Natural killer cell (primary cell): ENCODE measurements around the gene EMP2. TPM values are rescaled to one million over a fixed set of nuclear protein-coding genes. Genes with fewer than 3 reads are reported as not detected.

Source experiments
- ATAC-seq, 3 donors: fragments of 150-1000 bp in 2 of 3; fragments of 200-7000 bp in 1 of 3; cut with Tn5 transposase; 1 replicate in 1 of 3; 2 replicates in 2 of 3; pipeline ENCODE4 v1.10.0; 2021; ENCODE audit warnings: mild to moderate bottlenecking in 2 of 3, moderate library complexity in 2 of 3
- DNase-seq, 2 donors: peaks; one replicate each; pipeline versions ENCODE4 v3.0.0 to v3.0.0-alpha.2; 2013 to 2021; ENCODE audit warnings: mixed read lengths in 1 of 2
- H3K27ac ChIP-seq: one replicate; pipeline ENCODE4 v1.5.1; 2013; ENCODE audit warnings: mild to moderate bottlenecking, low read length
- H3K27me3 ChIP-seq: one replicate; pipeline ENCODE4 v1.6.1; 2013; ENCODE audit warnings: low read length; ENCODE audit not compliant: control insufficient read depth, insufficient read depth
- H3K36me3 ChIP-seq: one replicate; pipeline ENCODE4 v1.6.1; 2013; ENCODE audit warnings: low read length; ENCODE audit not compliant: control insufficient read depth, insufficient read depth
- H3K4me1 ChIP-seq: one replicate; pipeline ENCODE4 v1.6.1; 2013; ENCODE audit warnings: low read length; ENCODE audit not compliant: control insufficient read depth, insufficient read depth
- H3K4me3 ChIP-seq: one replicate; pipeline ENCODE4 v1.5.1; 2013; ENCODE audit warnings: low read length
- H3K9me3 ChIP-seq: one replicate; pipeline ENCODE4 v1.6.1; 2013; ENCODE audit warnings: low read length; ENCODE audit not compliant: control insufficient read depth, insufficient read depth
- H3K27ac Mint-ChIP-seq, 2 donors: one replicate each; pipeline ENCODE4 v1.8.0; 2022; ENCODE audit warnings: mild to moderate bottlenecking in 2 of 2, mixed read lengths in 2 of 2, moderate library complexity in 1 of 2
- H3K27me3 Mint-ChIP-seq, 2 donors: one replicate each; pipeline ENCODE4 v1.8.0; 2022; ENCODE audit warnings: low read depth in 2 of 2, mixed read lengths in 2 of 2
- H3K36me3 Mint-ChIP-seq: one replicate; pipeline ENCODE4 v1.8.0; 2022; ENCODE audit warnings: mixed read lengths
- H3K4me1 Mint-ChIP-seq, 2 donors: one replicate each; pipeline ENCODE4 v1.8.0; 2022; ENCODE audit warnings: mixed read lengths in 2 of 2
- H3K4me3 Mint-ChIP-seq: one replicate; pipeline ENCODE4 v1.8.0; 2022; ENCODE audit warnings: mild to moderate bottlenecking, moderate library complexity, mixed read lengths
- H3K9me3 Mint-ChIP-seq, 2 donors: one replicate each; pipeline ENCODE4 v1.8.0; 2022; ENCODE audit warnings: mixed read lengths in 2 of 2
- CTCF ChIP-seq: fragments of 200-600 bp; IDR thresholded peaks from one replicate; pipeline ENCODE4 v1.8.0; 2022; ENCODE audit warnings: antibody characterized with exemption
- WGBS: methylation state at CpG from one replicate; pipeline ENCODE4 v1.1.7; 2013; ENCODE audit warnings: missing lambda C conversion rate; ENCODE audit not compliant: insufficient coverage; 5-methylcytosine and 5-hydroxymethylcytosine counted together
- intact Hi-C: fragments of 100-400 bp; cut with micrococcal nuclease; formaldehyde crosslinking; loops from one replicate; pipeline ENCODE4 v1.14.2; 2022
- total RNA-seq, 4 donors: library from RNA; stranded (reverse); fragments of 120-200 nt in 1 of 4; gene quantifications; one replicate each; pipeline versions ENCODE4 v1.2.3 to v1.2.4, GENCODE V29; 2013 to 2022

EMP2 gene
- total RNA-seq, 3 donors from 2014 or later (not counting 1 experiment from before 2014, with no cell fraction given), result not detected

DNA sequence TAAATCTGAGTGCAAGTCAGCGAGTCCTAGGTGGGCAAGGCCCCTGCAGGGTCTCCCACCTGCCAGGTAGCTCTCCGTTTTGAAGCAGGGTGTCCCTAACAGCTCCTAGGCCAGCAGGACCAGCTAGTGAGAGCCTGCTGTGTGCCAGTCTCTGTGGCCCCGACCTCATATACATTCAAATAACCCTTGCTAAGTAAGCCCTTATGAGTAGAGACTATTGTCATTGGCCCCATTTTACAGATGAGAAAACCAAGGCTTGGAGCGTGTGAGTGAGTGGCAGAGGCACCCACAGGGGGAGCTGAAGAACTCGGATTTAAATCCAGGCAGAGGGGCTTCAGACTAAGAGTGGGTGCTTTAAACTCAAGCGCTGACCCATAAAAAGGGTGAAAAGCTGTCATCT, 39.7 kb upstream of the EMP2 start:
- no peak overlapping the region for H3K4me3 ChIP-seq
- no peak for TF ChIP-seq CTCF
- H3K27me3 Mint-ChIP-seq, result peaks cover 19 to 22% of the 10 kb centered on the region in 2 donors
- no peak overlapping the region for H3K27ac ChIP-seq
- peaks cover 0 to 8% of the 10 kb centered on the region in 2 donors for H3K4me1 Mint-ChIP-seq
- no peak for DNase-seq
- H3K36me3 Mint-ChIP-seq, result no peaks in the 10 kb centered on the region
- no peaks in the 10 kb centered on the region for H3K4me1 ChIP-seq
- H3K9me3 ChIP-seq, result no peaks in the 10 kb centered on the region
- 76% methylated on average over 6 of the region's 6 CpGs for WGBS
- ATAC-seq, result no peak
- no peaks in the 10 kb centered on the region for H3K36me3 ChIP-seq
- intact Hi-C loops, result no loop called here
- H3K27ac Mint-ChIP-seq, result no peak overlapping the region
- no peaks in the 10 kb centered on the region for H3K27me3 ChIP-seq
- no peak overlapping the region for H3K4me3 Mint-ChIP-seq
- H3K9me3 Mint-ChIP-seq, result no peaks in the 10 kb centered on the region

GRCh38 chr16:10619271-10619849, 39.0 kb upstream of the EMP2 start:
- no peak overlapping the region for H3K4me3 Mint-ChIP-seq
- Histone ChIP-seq H3K4me1 (no peaks in the 10 kb centered on the region), H3K36me3 (no peaks in the 10 kb centered on the region), H3K27me3 (no peaks in the 10 kb centered on the region), H3K9me3 (no peaks in the 10 kb centered on the region), H3K4me3 (no peak overlapping the region), H3K27ac (no peak overlapping the region)
- H3K27ac Mint-ChIP-seq, result no peak overlapping the region
- H3K36me3 Mint-ChIP-seq, result no peaks in the 10 kb centered on the region
- no peak for DNase-seq
- peaks cover 19 to 22% of the 10 kb centered on the region in 2 donors for H3K27me3 Mint-ChIP-seq
- 25% methylated on average over 25 of the region's 25 CpGs for WGBS
- intact Hi-C loops, result no loop called here
- peaks cover 0 to 8% of the 10 kb centered on the region in 2 donors for H3K4me1 Mint-ChIP-seq
- no peaks in the 10 kb centered on the region for H3K9me3 Mint-ChIP-seq
- TF ChIP-seq CTCF, result no peak
- no peak for ATAC-seq

DNA sequence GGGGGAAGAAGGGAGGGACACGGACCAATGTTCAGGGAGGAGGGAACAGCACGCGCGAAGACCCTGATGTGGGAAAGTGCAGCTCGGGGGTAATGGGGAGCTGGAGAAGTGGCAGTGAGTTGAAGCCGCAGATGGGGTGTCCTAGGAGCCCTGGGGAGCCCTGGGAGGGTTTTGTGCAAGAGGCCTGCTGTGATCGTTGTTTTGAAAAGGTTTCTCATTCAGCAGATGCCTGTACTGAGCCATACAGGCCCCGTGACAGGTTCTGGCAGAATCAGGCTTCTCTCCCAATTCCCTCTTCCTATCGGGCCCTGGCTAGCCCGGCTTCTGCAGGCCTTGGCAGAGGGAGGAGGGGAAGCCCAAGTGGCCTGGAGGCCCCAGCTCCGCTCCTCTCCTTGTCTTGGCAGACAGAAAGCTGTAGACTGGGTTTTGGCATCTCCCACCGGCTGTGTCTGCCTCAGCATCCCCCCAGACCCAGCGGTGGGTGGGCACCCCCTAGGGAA, 38.4 kb upstream of the EMP2 start:
- intact Hi-C loops, result no loop called here
- Histone ChIP-seq H3K27me3 (no peaks in the 10 kb centered on the region), H3K9me3 (no peaks in the 10 kb centered on the region), H3K36me3 (no peaks in the 10 kb centered on the region), H3K27ac (no peak overlapping the region), H3K4me1 (no peaks in the 10 kb centered on the region), H3K4me3 (no peak overlapping the region)
- Mint-ChIP-seq H3K36me3 (no peaks in the 10 kb centered on the region), H3K9me3 (no peaks in the 10 kb centered on the region), H3K27ac (no peak overlapping the region), H3K4me3 (no peak overlapping the region), H3K4me1 (peaks cover 0 to 8% of the 10 kb centered on the region in 2 donors), H3K27me3 (peaks cover 19 to 22% of the 10 kb centered on the region in 2 donors)
- TF ChIP-seq CTCF, result no peak
- ATAC-seq, result no peak
- no peak for DNase-seq
- 77% methylated on average over 13 of the region's 13 CpGs for WGBS
